Tibial nerve (tissue), 4 donors: ENCODE results near the gene CTXND1.

ENCODE experiments used
- CTCF ChIP-seq, 5 experiments: fragments of 200-600 bp in 3 of 5; fragments of 450-650 bp in 2 of 5; sonication (generic) in 3 of 5; IDR thresholded peaks; one replicate each; pipeline ENCODE4 v1.5.1; 2016 to 2019; ENCODE audit warnings: antibody characterized with exemption in 5 of 5, mild to moderate bottlenecking in 3 of 5, moderate library complexity in 2 of 5
- EP300 ChIP-seq, 2 donors: sonication (generic); formaldehyde crosslinking; IDR thresholded peaks; one replicate each; pipeline ENCODE4 v1.6.1; 2017; ENCODE audit warnings: antibody characterized with exemption in 2 of 2, mild to moderate bottlenecking in 1 of 2
- POLR2A ChIP-seq, 2 donors: fragments of 450-650 bp; IDR thresholded peaks; one replicate each; pipeline ENCODE4 v1.6.1; 2017; ENCODE audit warnings: antibody characterized with exemption in 2 of 2, mild to moderate bottlenecking in 2 of 2, moderate library complexity in 2 of 2

- TF ChIP-seq CTCF (IDR thresholded peaks at IDR 0.05) (no peak), POLR2A (IDR thresholded peaks at IDR 0.05) (no peak), EP300 (IDR thresholded peaks at IDR 0.05) (no peak)
Measured at GRCh38 chr15:80201256-80202015, 50.6 kb downstream of the CTXND1 start.
